IMR-90 (cell line): Measurements from ENCODE around the gene ME1. TPM values are rescaled to one million over a fixed set of nuclear protein-coding genes. Genes with fewer than 3 reads are reported as not detected.

Experiments
- ATAC-seq: fragments of 200-7000 bp; cut with Tn5 transposase; 2 replicates; pipeline ENCODE4 v1.9.1; 2020; ENCODE audit warnings: low read depth, mild to moderate bottlenecking, moderate library complexity
- BruUV-seq: library from RNA; stranded (reverse); fragments of 400-500 nt; replicated peaks from 2 replicates; lab custom pipeline; 2021; lab: Mats Ljungman, UMichigan
- CTCF ChIA-PET: fragments of 300-600 bp; formaldehyde crosslinking; extraction: SDS; loops from one replicate; lab custom pipeline; 2021; ENCODE audit warnings: antibody characterized with exemption; lab: Yijun Ruan, JAX
- POLR2A ChIA-PET: fragments of 300-600 bp; sonication (Branson Sonifier 250); formaldehyde crosslinking; loops from one replicate; lab custom pipeline; 2022; ENCODE audit warnings: antibody characterized with exemption; ENCODE audit not compliant: unreplicated experiment; lab: Charles Lee
- DNase-seq: peaks from one replicate; pipeline ENCODE4 v3.0.0; 2013
- H2AFZ ChIP-seq: replicated peaks from 2 replicates; pipeline ENCODE3; 2013; ENCODE audit warnings: low read length, mild to moderate bottlenecking; ENCODE audit not compliant: poor library complexity
- H2AK5ac ChIP-seq: 2 replicates; pipeline ENCODE4 v1.6.1; 2013; ENCODE audit warnings: low read depth, low read length, inconsistent platforms
- H2AK9ac ChIP-seq: replicated peaks from 2 replicates; pipeline ENCODE3; 2013; ENCODE audit warnings: mild to moderate bottlenecking, low read depth, low read length, moderate library complexity; ENCODE audit not compliant: poor library complexity
- H2BK120ac ChIP-seq: 2 replicates; pipeline ENCODE4 v1.6.1; 2013; ENCODE audit warnings: low read depth, low read length, inconsistent platforms
- H2BK15ac ChIP-seq: 3 replicates; pipeline ENCODE4 v1.6.1; 2013; ENCODE audit warnings: low read depth, low read length, inconsistent platforms
- H2BK20ac ChIP-seq: 2 replicates; pipeline ENCODE4 v1.6.1; 2013; ENCODE audit warnings: low read depth, mild to moderate bottlenecking, inconsistent platforms, low read length, moderate library complexity
- H2BK5ac ChIP-seq: 2 replicates; pipeline ENCODE4 v1.6.1; 2013; ENCODE audit warnings: mild to moderate bottlenecking, low read depth, low read length, inconsistent platforms; ENCODE audit not compliant: poor library complexity, severe bottlenecking
- H3K14ac ChIP-seq: replicated peaks from 2 replicates; pipeline ENCODE4 v1.6.1; 2013; ENCODE audit warnings: low read depth, low read length, inconsistent platforms
- H3K18ac ChIP-seq: 2 replicates; pipeline ENCODE4 v1.6.1; 2013; ENCODE audit warnings: low read depth, low read length, control low read depth
- H3K23ac ChIP-seq: 2 replicates; pipeline ENCODE4 v1.6.1; 2013; ENCODE audit warnings: low read depth, low read length, inconsistent platforms
- H3K27ac ChIP-seq: 2 replicates; pipeline ENCODE4 v1.5.1; 2013; ENCODE audit warnings: mild to moderate bottlenecking, control low read depth, low read length; ENCODE audit not compliant: insufficient read depth
- H3K27me3 ChIP-seq: 2 replicates; pipeline ENCODE4 v1.6.1; 2013; ENCODE audit warnings: low read length; ENCODE audit not compliant: control insufficient read depth, insufficient read depth
- H3K36me3 ChIP-seq: 2 replicates; pipeline ENCODE4 v1.6.1; 2013; ENCODE audit warnings: low read length, mixed read lengths; ENCODE audit not compliant: control insufficient read depth, insufficient read depth
- H3K4ac ChIP-seq: 2 replicates; pipeline ENCODE4 v1.6.1; 2013; ENCODE audit warnings: low read depth, low read length, inconsistent platforms
- H3K4me1 ChIP-seq: 2 replicates; pipeline ENCODE4 v1.6.1; 2013; ENCODE audit warnings: low read length, mixed read lengths; ENCODE audit not compliant: control insufficient read depth, insufficient read depth
- H3K4me2 ChIP-seq: 2 replicates; pipeline ENCODE4 v1.6.1; 2013; ENCODE audit warnings: low read depth, mild to moderate bottlenecking, control low read depth, low read length, moderate library complexity
- H3K4me3 ChIP-seq: 2 replicates; pipeline ENCODE4 v1.5.1; 2013; ENCODE audit warnings: low read depth, mild to moderate bottlenecking, control low read depth, low read length, moderate library complexity; ENCODE audit not compliant: insufficient read depth
- H3K56ac ChIP-seq: 2 replicates; pipeline ENCODE4 v1.6.1; 2013; ENCODE audit warnings: low read length, inconsistent platforms; ENCODE audit not compliant: insufficient read depth; ENCODE audit errors: extremely low read depth
- H3K79me1 ChIP-seq, 2 experiments: 2 replicates each; pipeline ENCODE4 v1.6.1; 2013; ENCODE audit warnings: low read length in 2 of 2, inconsistent platforms in 1 of 2, low read depth in 1 of 2
- H3K9ac ChIP-seq: 2 replicates; pipeline ENCODE4 v1.6.1; 2013; ENCODE audit warnings: low read depth, low read length, control low read depth
- H3K9me1 ChIP-seq: 2 replicates; pipeline ENCODE4 v1.6.1; 2013; ENCODE audit warnings: low read length, inconsistent platforms; ENCODE audit not compliant: insufficient read depth
- H3K9me3 ChIP-seq: 2 replicates; pipeline ENCODE4 v1.6.1; 2013; ENCODE audit warnings: low read length; ENCODE audit not compliant: control insufficient read depth, insufficient read depth
- H4K20me1 ChIP-seq: 2 replicates; pipeline ENCODE4 v1.6.1; 2013; ENCODE audit warnings: low read length, inconsistent platforms; ENCODE audit not compliant: insufficient read depth
- H4K5ac ChIP-seq: 2 replicates; pipeline ENCODE4 v1.6.1; 2013; ENCODE audit warnings: mild to moderate bottlenecking, low read depth, low read length, control low read depth
- H4K8ac ChIP-seq, 2 experiments: 2 replicates each; pipeline ENCODE4 v1.6.1; 2013; ENCODE audit warnings: low read depth in 2 of 2, low read length in 2 of 2, control low read depth in 1 of 2, inconsistent platforms in 1 of 2
- H4K91ac ChIP-seq: 2 replicates; pipeline ENCODE4 v1.6.1; 2013; ENCODE audit warnings: low read depth, low read length, inconsistent platforms; ENCODE audit not compliant: insufficient read depth
- BHLHE40 ChIP-seq: fragments of 150-350 bp; IDR thresholded peaks from 2 replicates; pipeline ENCODE4 v1.6.1; 2016; ENCODE audit warnings: mild to moderate bottlenecking, low read depth, low read length
- NFE2L2 ChIP-seq: fragments of 150-350 bp; IDR thresholded peaks from 2 replicates; pipeline ENCODE4 v1.6.1; 2016; ENCODE audit warnings: low read depth, mild to moderate bottlenecking, low read length
- POLR2A ChIP-seq: IDR thresholded peaks from 2 replicates; pipeline ENCODE4 v1.6.1; 2012; ENCODE audit warnings: mild to moderate bottlenecking, low read depth, low read length
- WGBS, 2 experiments: methylation state at CpG; one replicate each; pipeline versions ENCODE4 v1.1.5 to v1.1.7; 2013; ENCODE audit warnings: missing lambda C conversion rate in 2 of 2; ENCODE audit not compliant: insufficient read length in 1 of 2; ENCODE audit errors: extremely low coverage in 2 of 2; 5-methylcytosine and 5-hydroxymethylcytosine counted together
- dilution Hi-C: fragments of 300-500 bp; cut with HindIII; formaldehyde crosslinking; loops from one replicate; pipeline ENCODE4 v1.14.3; 2018; ENCODE audit warnings: low sequenced_read_pairs; ENCODE audit not compliant: unreplicated experiment
- in situ Hi-C: fragments of 300-500 bp; cut with MboI; formaldehyde crosslinking; loops from 3 replicates; pipeline ENCODE4 v1.14.3; 2019; ENCODE audit warnings: low sequenced_read_pairs, inconsistent platforms, mixed read lengths
- intact Hi-C: fragments of 100-400 bp; cut with micrococcal nuclease; formaldehyde crosslinking; loops from 2 replicates; pipeline ENCODE4 v1.10.0; 2022
- polyA plus RNA-seq, 3 experiments: library from polyadenylated mRNA; depleted of rRNA; stranded (reverse); fragments of >200 nt; gene quantifications; 2 replicates each; pipeline ENCODE4 v1.2.3, GENCODE V29; 2012; ENCODE audit warnings: low replicate concordance in 1 of 3
- total RNA-seq: library from RNA; depleted of rRNA; stranded (reverse); fragments of >200 nt; gene quantifications from 2 replicates; pipeline ENCODE4 v1.2.3, GENCODE V29; 2012

The ME1 gene
- total and polyA plus RNA-seq, 2 of the 4 experiments (the other 2 are of a cell fraction) = 21.5 to 24.4 TPM

DNA sequence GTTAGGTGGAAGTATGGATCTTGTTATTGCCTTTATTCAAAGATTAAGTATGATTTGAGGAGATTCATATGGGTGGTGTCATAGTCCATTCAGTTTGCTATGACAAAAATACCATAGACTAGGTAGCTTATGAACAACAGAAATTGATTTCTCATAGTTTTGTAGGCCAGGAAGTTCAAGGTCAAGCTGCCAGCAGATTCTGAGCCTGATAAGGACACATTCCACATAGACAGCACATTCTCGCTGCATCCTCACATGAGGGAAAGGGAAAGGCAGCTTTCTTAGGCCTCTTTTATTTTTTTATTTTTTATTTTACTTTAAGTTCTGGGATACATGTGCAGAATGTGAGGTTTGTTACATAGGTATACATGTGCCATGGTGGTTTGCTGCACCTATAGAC is 27.7 kb downstream of the ME1 start:
- no peak overlapping the region for H2AK5ac ChIP-seq
- ChIA-PET POLR2A (no interaction called here), CTCF (no interaction called here)
- no peaks in the 10 kb centered on the region for H4K20me1 ChIP-seq
- no peak overlapping the region for H3K4ac ChIP-seq
- TF ChIP-seq POLR2A (no peak), NFE2L2 (no peak), BHLHE40 (no peak)
- WGBS, 2 experiments = no CpG with 5 or more reads among the region's 1 CpG
- no peak overlapping the region for H3K9ac ChIP-seq
- H2AK9ac ChIP-seq = no peak overlapping the region
- no peak overlapping the region for H4K5ac ChIP-seq
- no peak overlapping the region for H3K14ac ChIP-seq
- no peak overlapping the region for H2AFZ ChIP-seq
- H4K91ac ChIP-seq = no peak overlapping the region
- H3K9me3 ChIP-seq = no peaks in the 10 kb centered on the region
- H3K4me2 ChIP-seq = no peak overlapping the region
- no peak overlapping the region for H3K18ac ChIP-seq
- peaks cover 0 to 15% of the 10 kb centered on the region in 2 experiments; a peak in 2 of 4 replicates for H3K79me1 ChIP-seq
- H3K4me3 ChIP-seq = no peak overlapping the region
- BruUV-seq = no TSS peak
- peaks cover 6% of the 10 kb centered on the region; the same call in 1 of the 2 replicates for H3K36me3 ChIP-seq
- H3K9me1 ChIP-seq = no peaks in the 10 kb centered on the region
- H3K4me1 ChIP-seq = no peaks in the 10 kb centered on the region
- no peak overlapping the region for H3K27ac ChIP-seq
- DNase-seq (no peak), ATAC-seq (no peak)
- H3K23ac ChIP-seq = no peak overlapping the region
- H2BK5ac ChIP-seq = no peak overlapping the region
- no peak overlapping the region for H4K8ac ChIP-seq
- H3K27me3 ChIP-seq = no peaks in the 10 kb centered on the region
- in situ Hi-C loops = no loop called here
- H2BK120ac ChIP-seq = no peak overlapping the region
- no peak overlapping the region for H2BK20ac ChIP-seq
- no peak overlapping the region for H3K56ac ChIP-seq
- dilution Hi-C loops = no loop called here
- intact Hi-C loops = no loop called here
- no peak overlapping the region for H2BK15ac ChIP-seq
